VCaP (cell line): ENCODE results near the gene APOBEC3C.

Experiments
- H3K27ac ChIP-seq: fragments of 450-650 bp; 2 replicates; pipeline ENCODE4 v1.5.1; 2017
- TF ChIP-seq, protein P1 (sequence below): fragments of 450-650 bp; conservative IDR thresholded peaks from 2 replicates; pipeline ENCODE4 v1.5.1; 2017; ENCODE audit warnings: mild to moderate bottlenecking, moderate library complexity

Gene APOBEC3C

DNA sequence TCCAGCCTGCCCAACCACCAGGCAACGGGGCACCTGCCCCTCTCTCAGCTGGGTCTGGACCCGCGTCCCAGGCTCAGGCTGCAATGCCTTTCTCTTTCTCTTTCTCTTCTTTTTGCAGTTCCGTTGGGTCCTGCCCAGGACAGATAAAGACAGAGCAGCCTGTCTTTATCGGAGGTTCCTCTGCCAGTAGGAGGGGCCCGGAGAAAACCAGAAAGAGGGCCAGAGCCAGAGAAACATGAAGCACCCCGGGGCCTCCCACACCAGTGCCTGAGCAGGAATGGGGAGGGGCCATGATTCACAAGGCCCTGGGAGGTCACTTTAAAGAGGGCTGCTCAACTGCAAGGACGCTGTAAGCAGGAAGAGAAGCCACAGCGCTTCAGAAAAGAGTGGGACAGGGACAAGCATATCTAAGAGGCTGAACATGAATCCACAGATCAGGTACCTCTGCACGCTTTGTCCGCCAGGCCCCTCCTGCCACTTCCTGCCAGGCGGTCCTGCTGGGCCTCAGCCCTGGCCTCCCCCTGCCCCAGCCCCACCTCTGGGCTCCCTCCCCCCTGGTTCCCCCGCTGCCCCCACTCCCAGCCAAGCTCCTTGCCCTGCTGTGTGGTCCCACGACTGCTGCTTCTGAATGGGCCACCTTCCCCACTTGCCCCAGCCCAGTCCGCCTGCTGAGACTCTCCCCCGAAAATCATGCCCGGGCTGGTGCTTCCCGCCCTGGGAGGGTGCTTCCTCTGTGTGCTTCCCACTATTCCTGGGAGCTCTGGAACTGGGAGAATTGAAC lies at the start of gene APOBEC3C:
TSS of gene APOBEC3C (plus strand) at position 316 of the 781 bp plus-strand sequence. CDS start at position 422, 106 bp downstream.
- TF ChIP-seq, protein P1, sequence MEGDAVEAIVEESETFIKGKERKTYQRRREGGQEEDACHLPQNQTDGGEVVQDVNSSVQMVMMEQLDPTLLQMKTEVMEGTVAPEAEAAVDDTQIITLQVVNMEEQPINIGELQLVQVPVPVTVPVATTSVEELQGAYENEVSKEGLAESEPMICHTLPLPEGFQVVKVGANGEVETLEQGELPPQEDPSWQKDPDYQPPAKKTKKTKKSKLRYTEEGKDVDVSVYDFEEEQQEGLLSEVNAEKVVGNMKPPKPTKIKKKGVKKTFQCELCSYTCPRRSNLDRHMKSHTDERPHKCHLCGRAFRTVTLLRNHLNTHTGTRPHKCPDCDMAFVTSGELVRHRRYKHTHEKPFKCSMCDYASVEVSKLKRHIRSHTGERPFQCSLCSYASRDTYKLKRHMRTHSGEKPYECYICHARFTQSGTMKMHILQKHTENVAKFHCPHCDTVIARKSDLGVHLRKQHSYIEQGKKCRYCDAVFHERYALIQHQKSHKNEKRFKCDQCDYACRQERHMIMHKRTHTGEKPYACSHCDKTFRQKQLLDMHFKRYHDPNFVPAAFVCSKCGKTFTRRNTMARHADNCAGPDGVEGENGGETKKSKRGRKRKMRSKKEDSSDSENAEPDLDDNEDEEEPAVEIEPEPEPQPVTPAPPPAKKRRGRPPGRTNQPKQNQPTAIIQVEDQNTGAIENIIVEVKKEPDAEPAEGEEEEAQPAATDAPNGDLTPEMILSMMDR = no peak
- H3K27ac ChIP-seq = no peak within 1 kb of the TSS

DNA sequence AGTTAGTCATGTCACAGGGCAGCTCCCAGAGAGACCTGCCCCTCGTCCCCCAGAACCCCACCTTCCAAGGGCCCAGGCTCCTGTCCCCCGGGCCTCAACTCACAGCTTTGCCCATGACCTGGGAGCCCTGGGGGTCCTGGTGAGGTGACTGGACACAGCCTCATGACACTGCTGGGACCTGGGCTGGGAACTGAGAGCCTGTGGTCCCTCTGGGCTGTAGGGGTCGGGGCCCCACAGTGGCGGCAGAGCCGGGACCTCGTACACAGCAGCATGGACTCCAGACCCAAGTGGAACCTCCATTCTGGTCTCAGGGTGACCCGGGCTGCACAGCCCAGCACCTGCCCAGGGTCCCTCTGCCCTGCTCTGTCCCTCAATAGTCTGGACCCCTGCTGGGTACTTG lies 49.8 kb upstream of the APOBEC3C start:
- TF ChIP-seq, protein P1 = no peak
- no peak overlapping the region for H3K27ac ChIP-seq

DNA sequence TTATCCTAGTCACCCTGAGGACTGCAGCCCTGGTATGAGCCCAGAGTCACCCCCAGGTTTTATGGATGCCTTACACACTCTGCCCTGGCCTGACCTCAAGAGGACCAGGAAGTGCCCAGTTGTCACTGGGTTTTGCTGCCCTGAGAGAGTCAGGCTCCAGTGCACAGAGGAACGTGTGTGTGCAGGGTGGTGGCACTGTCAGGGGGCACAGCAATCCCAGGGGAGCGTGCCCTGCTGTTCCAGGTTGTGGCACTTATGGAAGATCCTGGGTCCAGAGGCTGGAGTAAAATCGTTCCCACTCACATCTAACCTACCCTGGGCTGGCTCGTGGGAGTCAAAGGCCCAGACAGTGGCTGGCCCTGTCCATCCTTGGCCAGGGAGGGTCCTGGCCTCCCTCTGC lies 49.1 kb upstream of the APOBEC3C start:
- no peak overlapping the region for H3K27ac ChIP-seq
- TF ChIP-seq, protein P1 = no peak

DNA sequence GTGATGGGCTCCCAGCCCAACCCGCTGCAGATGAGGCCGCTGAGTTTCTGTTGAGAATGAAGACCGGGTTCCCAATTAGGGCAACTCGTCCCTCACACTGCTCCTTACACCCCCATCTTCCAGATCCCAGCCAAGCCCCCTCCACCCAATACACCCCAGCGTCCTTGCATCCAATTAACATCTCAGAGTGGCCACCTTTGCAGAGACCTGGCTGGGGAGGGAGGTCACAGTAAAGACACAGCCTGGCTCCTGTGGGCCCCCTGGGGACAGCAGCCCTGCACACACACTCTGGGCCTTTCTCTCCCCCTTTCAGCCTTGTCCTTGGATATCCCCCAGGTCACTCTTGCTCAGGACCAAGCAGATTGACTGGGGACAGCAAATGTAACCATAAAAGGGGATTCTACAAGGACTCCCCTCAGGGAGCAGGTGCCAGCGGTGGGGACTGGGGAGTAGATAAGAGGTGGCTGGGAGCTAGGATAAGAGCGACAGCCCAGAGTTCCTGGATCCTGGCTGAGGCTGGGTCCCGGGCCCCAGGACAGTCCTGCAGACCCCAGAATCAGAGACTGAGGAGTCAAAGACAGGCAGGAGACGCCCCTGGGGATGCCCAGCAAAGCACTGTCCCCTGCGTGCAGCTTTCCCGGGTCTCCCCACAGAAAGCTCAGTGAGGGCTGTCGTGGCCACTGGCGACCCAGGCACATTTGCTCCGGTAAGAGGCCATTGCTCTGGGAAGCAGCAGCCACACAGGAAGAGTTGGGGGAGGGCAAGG lies 48.3 kb upstream of the APOBEC3C start:
- TF ChIP-seq, protein P1 = no peak
- H3K27ac ChIP-seq = no peak overlapping the region

DNA sequence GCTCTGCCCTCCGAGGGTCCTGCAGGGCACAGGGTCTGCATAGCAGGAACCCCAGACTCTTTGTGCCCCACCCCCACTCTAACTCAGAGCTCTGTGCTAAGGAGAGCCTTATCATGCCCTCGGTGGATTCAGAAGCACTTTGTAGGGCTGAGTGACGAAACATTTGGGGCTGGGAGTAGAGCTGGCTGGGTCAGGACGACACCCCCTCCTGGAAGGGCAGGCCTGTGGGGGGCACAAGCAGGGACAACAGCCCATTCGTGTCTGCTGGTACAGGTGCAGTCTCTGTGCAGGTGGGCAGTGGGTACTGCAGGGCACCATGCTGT lies 47.7 kb upstream of the APOBEC3C start:
- no peak overlapping the region for H3K27ac ChIP-seq
- TF ChIP-seq, protein P1 = no peak

DNA sequence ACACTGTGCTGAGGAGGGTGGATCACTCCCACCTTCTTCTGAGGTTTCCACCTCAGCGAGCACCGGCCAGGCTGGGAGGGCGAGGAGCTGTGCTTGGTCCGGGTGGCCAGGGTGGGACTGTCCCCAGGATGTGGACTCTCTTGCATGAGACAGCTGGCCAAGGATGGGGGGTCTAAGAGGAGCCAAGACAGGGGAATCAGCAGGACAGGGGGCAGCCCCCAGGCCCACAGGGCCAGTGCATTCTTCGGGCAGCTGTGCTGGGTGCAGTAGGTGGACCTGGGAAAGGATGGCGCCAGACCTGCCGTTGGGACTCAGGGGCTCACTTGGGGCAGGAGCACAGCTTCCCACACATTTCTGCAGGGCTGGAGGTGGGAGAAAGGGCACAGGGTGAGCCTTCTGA lies 47.1 kb upstream of the APOBEC3C start:
- H3K27ac ChIP-seq = no peak overlapping the region
- TF ChIP-seq, protein P1 = no peak

DNA sequence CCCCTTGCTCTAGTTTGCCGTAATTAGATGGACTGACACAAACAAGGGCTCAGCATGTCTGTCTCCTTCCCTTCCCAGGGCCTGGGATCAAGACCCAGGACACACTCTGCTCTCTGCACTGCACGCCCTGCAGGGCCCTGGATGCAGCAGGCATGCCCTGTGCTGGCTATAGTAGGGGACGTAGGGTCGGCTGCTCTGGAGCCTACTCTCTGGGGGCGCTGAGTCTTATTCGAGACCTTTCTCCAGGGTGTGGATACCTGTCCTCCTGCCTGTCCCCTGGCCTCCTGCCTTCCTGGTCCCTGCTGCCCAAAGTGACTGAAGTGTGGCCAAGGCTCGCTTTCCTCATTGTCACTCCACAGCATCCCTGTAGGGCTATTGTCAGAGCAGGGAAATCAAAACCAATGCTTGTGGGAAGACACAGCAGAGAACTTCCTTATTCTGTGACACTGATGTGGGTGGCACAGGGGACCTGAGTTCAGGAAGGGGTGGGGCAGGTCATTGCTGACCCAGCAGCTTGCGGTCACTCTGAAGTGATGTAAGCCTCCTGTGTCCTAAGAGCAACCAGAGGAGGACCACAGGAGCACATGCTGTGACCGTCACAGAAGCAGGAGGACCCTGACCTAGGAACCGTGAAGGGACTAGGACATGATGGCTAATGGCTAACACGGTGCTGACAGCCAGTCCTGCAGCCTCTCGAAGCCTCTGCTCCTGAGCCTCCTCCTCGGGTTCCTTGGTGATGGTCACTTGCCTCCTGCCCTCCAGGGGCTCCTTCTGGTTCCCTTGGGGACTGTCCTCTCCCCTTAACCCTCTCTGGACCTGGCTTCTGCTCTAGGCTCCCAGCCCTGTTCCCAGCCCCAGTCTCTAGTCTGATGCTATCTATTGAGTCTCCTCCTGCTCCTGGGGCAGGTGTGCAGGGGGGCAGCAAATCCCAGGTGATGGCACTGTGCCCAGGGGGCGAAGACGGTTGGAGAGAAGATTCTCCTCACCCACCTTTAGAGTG lies 46.3 kb upstream of the APOBEC3C start:
- no peak overlapping the region for H3K27ac ChIP-seq
- TF ChIP-seq, protein P1 = no peak
